Activated CD4-positive, alpha-beta T cell treated with anti-CD3 and anti-CD28 coated beads, Interleukin-2, Interleukin-4, amounts not matched to agents 100 ng/mL and 50 ng/mL, durations not matched to agents 16 hours and 8 hours (primary cell): Measurements from ENCODE around the gene F2RL2.

Experiments
- DNase-seq: peaks from one replicate; pipeline ENCODE4 v3.0.0-alpha.2; 2020; ENCODE audit warnings: low spot score

The F2RL2 gene

GRCh38 chr5:76583163-76584047, 39.8 kb downstream of the F2RL2 start:
- DNase-seq, result no peak

DNA sequence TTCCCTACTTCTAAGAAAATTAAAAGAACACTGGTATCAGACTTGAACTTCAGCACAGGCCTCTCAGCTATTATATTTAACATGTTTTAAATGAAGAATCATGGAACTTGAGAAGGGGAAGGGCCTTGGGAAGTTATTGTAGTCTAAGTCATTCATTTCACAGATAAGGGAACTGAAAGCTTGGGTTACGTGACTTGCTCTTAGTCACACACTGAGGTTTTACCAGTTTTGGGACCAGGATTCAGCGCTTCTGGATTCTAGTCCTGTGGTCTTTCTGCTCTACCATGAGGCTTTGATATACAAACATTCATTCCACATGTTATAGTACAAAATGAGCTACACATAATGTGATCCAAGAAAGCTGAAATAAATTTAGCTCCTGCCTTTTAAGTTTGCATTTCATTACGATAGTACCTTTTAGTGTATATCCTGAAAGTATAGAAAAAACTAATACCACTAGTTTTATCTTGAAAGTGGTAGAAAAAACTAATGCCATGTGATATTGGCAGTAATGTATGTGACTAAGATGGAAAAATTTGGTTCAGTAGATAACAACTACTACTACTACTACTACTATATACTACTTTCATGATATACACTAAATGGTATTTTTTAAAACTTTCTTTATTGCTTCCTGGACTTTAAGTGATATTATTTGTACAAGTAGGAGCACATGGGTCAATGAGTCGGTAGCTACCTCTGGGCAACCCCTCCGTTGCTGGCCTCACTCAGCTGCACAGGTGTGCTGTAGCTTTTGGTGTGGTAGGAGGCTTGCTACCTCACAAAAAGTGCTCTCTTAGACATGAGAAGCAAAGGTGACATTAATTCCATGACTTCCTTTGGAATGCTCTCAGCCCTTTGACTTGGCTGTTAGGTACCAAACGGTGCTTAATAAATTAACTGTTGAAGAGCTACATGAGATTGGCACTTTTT, 40.7 kb downstream of the F2RL2 start:
- peak; percentile 53 for DNase-seq

GRCh38 chr5:76580981-76581380, 42.2 kb downstream of the F2RL2 start:
- DNase-seq, result no peak

- DNase-seq, result no peak
Measured at GRCh38 chr5:76579166-76579937, 43.9 kb downstream of the F2RL2 start.

DNA sequence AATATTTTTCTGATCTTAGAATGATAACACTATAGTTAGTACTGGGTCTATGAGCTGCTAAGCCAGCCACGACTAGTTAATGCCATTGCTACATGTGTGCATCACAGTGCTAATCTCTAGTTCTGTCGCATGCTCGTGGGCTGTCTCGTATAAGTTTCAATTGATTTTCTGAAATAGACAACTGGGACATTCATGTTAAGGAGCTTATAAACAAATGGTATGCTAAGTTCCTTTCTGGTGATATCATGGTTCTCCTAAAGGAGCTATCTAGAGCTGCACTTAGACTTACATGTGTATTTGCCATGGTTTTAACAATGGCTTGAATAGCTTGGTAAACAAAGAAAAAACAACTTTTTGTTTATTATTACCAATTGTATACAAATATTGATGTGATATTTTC, 46.2 kb downstream of the F2RL2 start:
- DNase-seq, result no peak

GRCh38 chr5:76576450-76576849, 46.8 kb downstream of the F2RL2 start:
- DNase-seq, result no peak

- no peak for DNase-seq
Measured at GRCh38 chr5:76571559-76571958, 51.6 kb downstream of the F2RL2 start.

DNA sequence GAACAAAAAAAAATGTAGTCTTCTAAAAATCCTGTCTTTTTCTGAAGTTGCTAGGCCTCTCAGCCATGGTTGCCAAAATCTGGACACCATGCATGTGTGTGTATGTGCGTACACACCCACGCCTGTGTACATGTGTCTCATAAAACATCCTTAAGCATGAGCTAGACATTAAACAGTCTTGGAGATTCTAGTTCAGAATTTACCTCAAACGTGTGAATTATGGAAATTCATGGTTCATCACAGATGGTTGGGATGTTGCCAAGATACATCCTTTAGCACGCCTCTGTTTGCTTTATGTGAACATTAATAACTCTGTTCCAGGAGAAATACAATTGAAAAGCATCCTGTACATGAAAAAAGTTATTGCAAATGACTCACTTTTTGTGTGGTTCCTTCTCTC, 53.0 kb downstream of the F2RL2 start:
- DNase-seq, result no peak
